IMR-90 (cell line): Measurements from ENCODE around the gene L3MBTL4. TPM values are rescaled to one million over a fixed set of nuclear protein-coding genes. Genes with fewer than 3 reads are reported as not detected.

Experiments
- ATAC-seq: fragments of 200-7000 bp; cut with Tn5 transposase; 2 replicates; pipeline ENCODE4 v1.9.1; 2020; ENCODE audit warnings: low read depth, mild to moderate bottlenecking, moderate library complexity
- BruUV-seq: library from RNA; stranded (reverse); fragments of 400-500 nt; replicated peaks from 2 replicates; lab custom pipeline; 2021; lab: Mats Ljungman, UMichigan
- CTCF ChIA-PET: fragments of 300-600 bp; formaldehyde crosslinking; extraction: SDS; loops from one replicate; lab custom pipeline; 2021; ENCODE audit warnings: antibody characterized with exemption; lab: Yijun Ruan, JAX
- POLR2A ChIA-PET: fragments of 300-600 bp; sonication (Branson Sonifier 250); formaldehyde crosslinking; loops from one replicate; lab custom pipeline; 2022; ENCODE audit warnings: antibody characterized with exemption; ENCODE audit not compliant: unreplicated experiment; lab: Charles Lee
- DNase-seq: peaks from one replicate; pipeline ENCODE4 v3.0.0; 2013
- H2AFZ ChIP-seq: replicated peaks from 2 replicates; pipeline ENCODE3; 2013; ENCODE audit warnings: low read length, mild to moderate bottlenecking; ENCODE audit not compliant: poor library complexity
- H2AK5ac ChIP-seq: 2 replicates; pipeline ENCODE4 v1.6.1; 2013; ENCODE audit warnings: low read depth, low read length, inconsistent platforms
- H2AK9ac ChIP-seq: replicated peaks from 2 replicates; pipeline ENCODE3; 2013; ENCODE audit warnings: mild to moderate bottlenecking, low read depth, low read length, moderate library complexity; ENCODE audit not compliant: poor library complexity
- H2BK120ac ChIP-seq: 2 replicates; pipeline ENCODE4 v1.6.1; 2013; ENCODE audit warnings: low read depth, low read length, inconsistent platforms
- H2BK15ac ChIP-seq: 3 replicates; pipeline ENCODE4 v1.6.1; 2013; ENCODE audit warnings: low read depth, low read length, inconsistent platforms
- H2BK20ac ChIP-seq: 2 replicates; pipeline ENCODE4 v1.6.1; 2013; ENCODE audit warnings: low read depth, mild to moderate bottlenecking, inconsistent platforms, low read length, moderate library complexity
- H2BK5ac ChIP-seq: 2 replicates; pipeline ENCODE4 v1.6.1; 2013; ENCODE audit warnings: mild to moderate bottlenecking, low read depth, low read length, inconsistent platforms; ENCODE audit not compliant: poor library complexity, severe bottlenecking
- H3K14ac ChIP-seq: replicated peaks from 2 replicates; pipeline ENCODE4 v1.6.1; 2013; ENCODE audit warnings: low read depth, low read length, inconsistent platforms
- H3K18ac ChIP-seq: 2 replicates; pipeline ENCODE4 v1.6.1; 2013; ENCODE audit warnings: low read depth, low read length, control low read depth
- H3K23ac ChIP-seq: 2 replicates; pipeline ENCODE4 v1.6.1; 2013; ENCODE audit warnings: low read depth, low read length, inconsistent platforms
- H3K27ac ChIP-seq: 2 replicates; pipeline ENCODE4 v1.5.1; 2013; ENCODE audit warnings: mild to moderate bottlenecking, control low read depth, low read length; ENCODE audit not compliant: insufficient read depth
- H3K27me3 ChIP-seq: 2 replicates; pipeline ENCODE4 v1.6.1; 2013; ENCODE audit warnings: low read length; ENCODE audit not compliant: control insufficient read depth, insufficient read depth
- H3K36me3 ChIP-seq: 2 replicates; pipeline ENCODE4 v1.6.1; 2013; ENCODE audit warnings: low read length, mixed read lengths; ENCODE audit not compliant: control insufficient read depth, insufficient read depth
- H3K4ac ChIP-seq: 2 replicates; pipeline ENCODE4 v1.6.1; 2013; ENCODE audit warnings: low read depth, low read length, inconsistent platforms
- H3K4me1 ChIP-seq: 2 replicates; pipeline ENCODE4 v1.6.1; 2013; ENCODE audit warnings: low read length, mixed read lengths; ENCODE audit not compliant: control insufficient read depth, insufficient read depth
- H3K4me2 ChIP-seq: 2 replicates; pipeline ENCODE4 v1.6.1; 2013; ENCODE audit warnings: low read depth, mild to moderate bottlenecking, control low read depth, low read length, moderate library complexity
- H3K4me3 ChIP-seq: 2 replicates; pipeline ENCODE4 v1.5.1; 2013; ENCODE audit warnings: low read depth, mild to moderate bottlenecking, control low read depth, low read length, moderate library complexity; ENCODE audit not compliant: insufficient read depth
- H3K56ac ChIP-seq: 2 replicates; pipeline ENCODE4 v1.6.1; 2013; ENCODE audit warnings: low read length, inconsistent platforms; ENCODE audit not compliant: insufficient read depth; ENCODE audit errors: extremely low read depth
- H3K79me1 ChIP-seq, 2 experiments: 2 replicates each; pipeline ENCODE4 v1.6.1; 2013; ENCODE audit warnings: low read length in 2 of 2, inconsistent platforms in 1 of 2, low read depth in 1 of 2
- H3K9ac ChIP-seq: 2 replicates; pipeline ENCODE4 v1.6.1; 2013; ENCODE audit warnings: low read depth, low read length, control low read depth
- H3K9me1 ChIP-seq: 2 replicates; pipeline ENCODE4 v1.6.1; 2013; ENCODE audit warnings: low read length, inconsistent platforms; ENCODE audit not compliant: insufficient read depth
- H3K9me3 ChIP-seq: 2 replicates; pipeline ENCODE4 v1.6.1; 2013; ENCODE audit warnings: low read length; ENCODE audit not compliant: control insufficient read depth, insufficient read depth
- H4K20me1 ChIP-seq: 2 replicates; pipeline ENCODE4 v1.6.1; 2013; ENCODE audit warnings: low read length, inconsistent platforms; ENCODE audit not compliant: insufficient read depth
- H4K5ac ChIP-seq: 2 replicates; pipeline ENCODE4 v1.6.1; 2013; ENCODE audit warnings: mild to moderate bottlenecking, low read depth, low read length, control low read depth
- H4K8ac ChIP-seq, 2 experiments: 2 replicates each; pipeline ENCODE4 v1.6.1; 2013; ENCODE audit warnings: low read depth in 2 of 2, low read length in 2 of 2, control low read depth in 1 of 2, inconsistent platforms in 1 of 2
- H4K91ac ChIP-seq: 2 replicates; pipeline ENCODE4 v1.6.1; 2013; ENCODE audit warnings: low read depth, low read length, inconsistent platforms; ENCODE audit not compliant: insufficient read depth
- BHLHE40 ChIP-seq: fragments of 150-350 bp; IDR thresholded peaks from 2 replicates; pipeline ENCODE4 v1.6.1; 2016; ENCODE audit warnings: mild to moderate bottlenecking, low read depth, low read length
- MAFK ChIP-seq: IDR thresholded peaks from 2 replicates; pipeline ENCODE4 v1.6.1; 2012; ENCODE audit warnings: low read depth, low read length, improper control_type of control experiment
- MXI1 ChIP-seq: IDR thresholded peaks from 2 replicates; pipeline ENCODE4 v1.6.1; 2012; ENCODE audit warnings: low read depth, mild to moderate bottlenecking, low read length, moderate library complexity, borderline replicate concordance
- WGBS, 2 experiments: methylation state at CpG; one replicate each; pipeline versions ENCODE4 v1.1.5 to v1.1.7; 2013; ENCODE audit warnings: missing lambda C conversion rate in 2 of 2; ENCODE audit not compliant: insufficient read length in 1 of 2; ENCODE audit errors: extremely low coverage in 2 of 2; 5-methylcytosine and 5-hydroxymethylcytosine counted together
- dilution Hi-C: fragments of 300-500 bp; cut with HindIII; formaldehyde crosslinking; loops from one replicate; pipeline ENCODE4 v1.14.3; 2018; ENCODE audit warnings: low sequenced_read_pairs; ENCODE audit not compliant: unreplicated experiment
- in situ Hi-C: fragments of 300-500 bp; cut with MboI; formaldehyde crosslinking; loops from 3 replicates; pipeline ENCODE4 v1.14.3; 2019; ENCODE audit warnings: low sequenced_read_pairs, inconsistent platforms, mixed read lengths
- intact Hi-C: fragments of 100-400 bp; cut with micrococcal nuclease; formaldehyde crosslinking; loops from 2 replicates; pipeline ENCODE4 v1.10.0; 2022
- polyA plus RNA-seq, 3 experiments: library from polyadenylated mRNA; depleted of rRNA; stranded (reverse); fragments of >200 nt; gene quantifications; 2 replicates each; pipeline ENCODE4 v1.2.3, GENCODE V29; 2012; ENCODE audit warnings: low replicate concordance in 1 of 3
- total RNA-seq: library from RNA; depleted of rRNA; stranded (reverse); fragments of >200 nt; gene quantifications from 2 replicates; pipeline ENCODE4 v1.2.3, GENCODE V29; 2012

Gene L3MBTL4
- total and polyA plus RNA-seq, 2 of the 4 experiments (the other 2 are of a cell fraction): under 0.01 to 0.02 TPM

GRCh38 chr18:6146307-6146661 lies 268.4 kb downstream of the L3MBTL4 start:
- H3K9me3 ChIP-seq: no peaks in the 10 kb centered on the region
- intact Hi-C loops: no loop called here
- H3K9me1 ChIP-seq: no peaks in the 10 kb centered on the region
- H3K4ac ChIP-seq: no peak overlapping the region
- no peak overlapping the region for H2BK20ac ChIP-seq
- no peak overlapping the region for H2BK5ac ChIP-seq
- H3K23ac ChIP-seq: no peak overlapping the region
- TF ChIP-seq MAFK: no peak
- TF ChIP-seq MXI1: no peak
- TF ChIP-seq BHLHE40: no peak
- no peak overlapping the region for H3K9ac ChIP-seq
- H2AFZ ChIP-seq: peak overlapping the region; percentile 14
- POLR2A ChIA-PET: no interaction called here
- H2BK120ac ChIP-seq: no peak overlapping the region
- H2AK5ac ChIP-seq: no peak overlapping the region
- H3K4me2 ChIP-seq: no peak overlapping the region
- H3K14ac ChIP-seq: no peak overlapping the region
- BruUV-seq: no TSS peak
- H3K79me1 ChIP-seq: no peaks in the 10 kb centered on the region
- 84% methylated on average over 6 of the region's 16 CpGs; no CpG with 5 or more reads in 1 of the 2 experiments for WGBS, 2 experiments
- no peak overlapping the region for H2AK9ac ChIP-seq
- no peak overlapping the region for H3K18ac ChIP-seq
- dilution Hi-C loops: no loop called here
- H3K27me3 ChIP-seq: no peaks in the 10 kb centered on the region
- no peaks in the 10 kb centered on the region for H4K20me1 ChIP-seq
- H3K56ac ChIP-seq: no peak overlapping the region
- no peak overlapping the region for H4K8ac ChIP-seq
- no peaks in the 10 kb centered on the region for H3K36me3 ChIP-seq
- H3K27ac ChIP-seq: no peak overlapping the region
- H3K4me3 ChIP-seq: no peak overlapping the region
- no peak overlapping the region for H2BK15ac ChIP-seq
- H3K4me1 ChIP-seq: peaks cover 2% of the 10 kb centered on the region; the same call in 1 of the 2 replicates
- DNase-seq: no peak
- no peak overlapping the region for H4K91ac ChIP-seq
- ATAC-seq: no peak
- in situ Hi-C loops: no loop called here
- CTCF ChIA-PET: interaction anchor here (0.8 kb wide), 1 partner anchor 295 kb away, joined by 3 read pairs; no protein-coding TSS in a partner anchor
- no peak overlapping the region for H4K5ac ChIP-seq
